ENCODE measurements around the gene FZD2.

The FZD2 gene

GRCh38 chr17:44568945-44569858 lies 11.9 kb downstream of the FZD2 start:
- no peak for TF ChIP-seq CTCF (IDR thresholded peaks at IDR 0.05; ENCODE audit: low read depth, low read length)
- no peak overlapping the region for H3K4me3 ChIP-seq (ENCODE audit: low read depth, low read length)

GRCh38 chr17:44572801-44573200 lies 15.5 kb downstream of the FZD2 start:
- no peak overlapping the region for H3K4me3 ChIP-seq (ENCODE audit: low read depth, low read length)
- no peak for TF ChIP-seq CTCF (IDR thresholded peaks at IDR 0.05; ENCODE audit: low read depth, low read length)

- TF ChIP-seq CTCF (IDR thresholded peaks at IDR 0.05; ENCODE audit: low read depth, low read length): no peak
- H3K4me3 ChIP-seq (ENCODE audit: low read depth, low read length): no peak overlapping the region
Observed at GRCh38 chr17:44575403-44575802, 18.1 kb downstream of the FZD2 start.

- H3K4me3 ChIP-seq (ENCODE audit: low read depth, low read length): no peak overlapping the region
- no peak for TF ChIP-seq CTCF (IDR thresholded peaks at IDR 0.05; ENCODE audit: low read depth, low read length)
Observed at GRCh38 chr17:44578947-44579346, 21.7 kb downstream of the FZD2 start.

- TF ChIP-seq CTCF (IDR thresholded peaks at IDR 0.05; ENCODE audit: low read depth, low read length): peak; percentile 26; the same call in 1 of the 2 replicates
- no peak overlapping the region for H3K4me3 ChIP-seq (ENCODE audit: low read depth, low read length)
Observed at GRCh38 chr17:44581868-44582267, 24.6 kb downstream of the FZD2 start.

GRCh38 chr17:44584443-44584842 lies 27.2 kb downstream of the FZD2 start:
- H3K4me3 ChIP-seq (ENCODE audit: low read depth, low read length): no peak overlapping the region
- TF ChIP-seq CTCF (IDR thresholded peaks at IDR 0.05; ENCODE audit: low read depth, low read length): no peak

GRCh38 chr17:44585315-44585714 lies 28.0 kb downstream of the FZD2 start:
- no peak overlapping the region for H3K4me3 ChIP-seq (ENCODE audit: low read depth, low read length)
- no peak for TF ChIP-seq CTCF (IDR thresholded peaks at IDR 0.05; ENCODE audit: low read depth, low read length)
